ENCODE data around the gene VPS45.

Gene VPS45, protein sequence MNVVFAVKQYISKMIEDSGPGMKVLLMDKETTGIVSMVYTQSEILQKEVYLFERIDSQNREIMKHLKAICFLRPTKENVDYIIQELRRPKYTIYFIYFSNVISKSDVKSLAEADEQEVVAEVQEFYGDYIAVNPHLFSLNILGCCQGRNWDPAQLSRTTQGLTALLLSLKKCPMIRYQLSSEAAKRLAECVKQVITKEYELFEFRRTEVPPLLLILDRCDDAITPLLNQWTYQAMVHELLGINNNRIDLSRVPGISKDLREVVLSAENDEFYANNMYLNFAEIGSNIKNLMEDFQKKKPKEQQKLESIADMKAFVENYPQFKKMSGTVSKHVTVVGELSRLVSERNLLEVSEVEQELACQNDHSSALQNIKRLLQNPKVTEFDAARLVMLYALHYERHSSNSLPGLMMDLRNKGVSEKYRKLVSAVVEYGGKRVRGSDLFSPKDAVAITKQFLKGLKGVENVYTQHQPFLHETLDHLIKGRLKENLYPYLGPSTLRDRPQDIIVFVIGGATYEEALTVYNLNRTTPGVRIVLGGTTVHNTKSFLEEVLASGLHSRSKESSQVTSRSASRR

DNA sequence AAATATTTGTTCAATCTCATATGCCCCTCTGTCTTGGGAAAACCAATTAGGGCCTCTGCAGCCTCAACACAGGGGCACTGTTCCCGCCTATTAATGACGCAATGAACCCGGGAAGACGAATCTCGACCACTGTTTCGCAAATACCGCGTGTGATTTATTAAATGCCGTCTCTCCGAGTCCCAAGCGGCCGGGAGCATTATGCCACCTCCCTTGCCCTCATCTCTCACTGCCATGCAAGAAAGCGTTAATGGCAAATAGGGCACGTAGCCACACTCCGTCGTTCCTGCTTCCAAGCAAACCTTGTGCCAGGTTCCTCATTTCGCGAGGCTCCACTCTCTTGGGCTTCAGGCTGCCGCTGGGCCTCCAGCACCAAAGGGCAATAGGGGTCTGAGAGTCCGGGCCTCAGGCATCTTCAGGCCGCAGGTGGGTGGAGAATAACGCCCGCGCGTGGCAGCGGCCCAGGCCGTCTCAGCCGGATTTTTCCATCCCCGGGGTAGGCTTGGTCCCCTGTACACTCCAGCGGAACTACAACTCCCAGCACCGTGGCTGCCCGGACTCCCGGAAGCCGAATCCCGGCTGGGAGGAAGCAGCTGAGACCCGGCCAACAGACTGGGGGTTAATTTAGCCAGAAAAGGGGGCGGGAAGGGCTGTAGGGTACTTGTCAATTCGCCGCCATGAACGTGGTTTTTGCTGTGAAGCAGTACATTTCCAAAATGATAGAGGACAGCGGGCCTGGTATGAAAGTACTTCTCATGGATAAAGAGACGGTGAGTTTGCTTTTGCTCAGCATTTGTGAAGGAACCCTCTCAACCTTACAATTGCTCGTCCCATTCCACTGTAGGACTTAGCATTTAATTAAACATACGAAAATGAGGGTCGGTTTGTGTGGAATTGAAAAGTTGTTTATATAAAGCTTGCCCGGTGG is at the start of gene VPS45:
Gene VPS45, plus strand, starts transcription at position 593 of the 925 bp plus-strand sequence. Its CDS starts 82 bp downstream, at position 675.
- DNase-seq (ENCODE audit: low read depth): peak; percentile 72
- TF ChIP-seq, protein P1, sequence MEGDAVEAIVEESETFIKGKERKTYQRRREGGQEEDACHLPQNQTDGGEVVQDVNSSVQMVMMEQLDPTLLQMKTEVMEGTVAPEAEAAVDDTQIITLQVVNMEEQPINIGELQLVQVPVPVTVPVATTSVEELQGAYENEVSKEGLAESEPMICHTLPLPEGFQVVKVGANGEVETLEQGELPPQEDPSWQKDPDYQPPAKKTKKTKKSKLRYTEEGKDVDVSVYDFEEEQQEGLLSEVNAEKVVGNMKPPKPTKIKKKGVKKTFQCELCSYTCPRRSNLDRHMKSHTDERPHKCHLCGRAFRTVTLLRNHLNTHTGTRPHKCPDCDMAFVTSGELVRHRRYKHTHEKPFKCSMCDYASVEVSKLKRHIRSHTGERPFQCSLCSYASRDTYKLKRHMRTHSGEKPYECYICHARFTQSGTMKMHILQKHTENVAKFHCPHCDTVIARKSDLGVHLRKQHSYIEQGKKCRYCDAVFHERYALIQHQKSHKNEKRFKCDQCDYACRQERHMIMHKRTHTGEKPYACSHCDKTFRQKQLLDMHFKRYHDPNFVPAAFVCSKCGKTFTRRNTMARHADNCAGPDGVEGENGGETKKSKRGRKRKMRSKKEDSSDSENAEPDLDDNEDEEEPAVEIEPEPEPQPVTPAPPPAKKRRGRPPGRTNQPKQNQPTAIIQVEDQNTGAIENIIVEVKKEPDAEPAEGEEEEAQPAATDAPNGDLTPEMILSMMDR (IDR thresholded peaks at IDR 0.05; ENCODE audit: control insufficient read depth, extremely low read depth, insufficient read depth): no peak

GRCh38 chr1:150018165-150018564 is 49.4 kb upstream of the VPS45 start:
- TF ChIP-seq, protein P1 (IDR thresholded peaks at IDR 0.05; ENCODE audit: control insufficient read depth, extremely low read depth, insufficient read depth): no peak
- DNase-seq (ENCODE audit: low read depth): no peak
- no peak overlapping the region for H3K4me3 ChIP-seq (ENCODE audit: low read depth, low read length)

More for the DNA sequence above, at the start of gene VPS45:
- peak within 1 kb of the TSS; percentile 63 for H3K4me3 ChIP-seq (ENCODE audit: low read depth, low read length)

DNA sequence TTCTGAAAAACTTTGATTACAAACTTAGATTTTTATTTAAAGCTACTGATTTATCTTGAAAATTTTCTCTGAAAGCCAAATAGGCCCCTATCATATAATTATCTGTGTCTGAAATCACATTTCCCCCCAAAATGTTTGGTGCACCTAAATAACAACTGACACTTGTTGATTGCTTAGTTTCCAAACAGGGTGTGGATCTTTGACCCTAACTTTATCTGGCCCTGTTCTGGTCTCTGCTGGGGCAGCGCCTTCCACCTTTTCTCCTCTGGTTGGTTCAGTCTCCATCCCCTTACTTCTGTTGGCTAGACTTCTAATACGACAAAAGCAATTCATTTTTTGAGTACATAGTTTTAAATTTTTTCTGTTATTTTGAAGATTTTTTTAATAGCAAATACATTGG is 46.9 kb upstream of the VPS45 start:
- H3K4me3 ChIP-seq (ENCODE audit: low read depth, low read length): no peak overlapping the region
- no peak for DNase-seq (ENCODE audit: low read depth)
- TF ChIP-seq, protein P1 (IDR thresholded peaks at IDR 0.05; ENCODE audit: control insufficient read depth, extremely low read depth, insufficient read depth): no peak

- peak; percentile 92 for DNase-seq (ENCODE audit: low read depth)
- TF ChIP-seq, protein P1 (IDR thresholded peaks at IDR 0.05; ENCODE audit: control insufficient read depth, extremely low read depth, insufficient read depth): no peak
- no peak overlapping the region for H3K4me3 ChIP-seq (ENCODE audit: low read depth, low read length)
Measured at GRCh38 chr1:150021191-150021694, 46.3 kb upstream of the VPS45 start.

GRCh38 chr1:150022357-150022756 is 45.2 kb upstream of the VPS45 start:
- DNase-seq (ENCODE audit: low read depth): no peak
- TF ChIP-seq, protein P1 (IDR thresholded peaks at IDR 0.05; ENCODE audit: control insufficient read depth, extremely low read depth, insufficient read depth): no peak

DNA sequence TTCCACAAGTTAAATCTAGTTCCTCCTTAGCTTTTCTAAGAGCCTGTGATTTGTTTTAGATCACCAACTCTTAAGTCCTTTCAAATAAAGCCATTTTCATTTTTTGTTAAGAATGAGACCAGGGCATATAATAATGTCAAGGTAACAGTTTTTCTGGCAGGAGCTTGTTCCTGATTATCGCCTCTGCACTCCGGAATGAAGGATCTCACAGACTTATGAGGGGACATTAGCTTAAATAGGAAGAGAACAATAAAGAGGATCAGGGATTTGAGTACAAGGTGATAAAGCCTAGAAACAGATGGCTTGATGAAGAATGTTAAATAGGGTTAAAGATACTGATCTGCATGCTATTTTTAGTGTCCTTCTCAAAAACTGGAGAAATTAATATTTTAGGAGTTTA is 43.4 kb upstream of the VPS45 start:
- TF ChIP-seq, protein P1 (IDR thresholded peaks at IDR 0.05; ENCODE audit: control insufficient read depth, extremely low read depth, insufficient read depth): no peak
- DNase-seq (ENCODE audit: low read depth): no peak
- H3K4me3 ChIP-seq (ENCODE audit: low read depth, low read length): no peak overlapping the region

More at GRCh38 chr1:150022357-150022756, 45.2 kb upstream of the VPS45 start:
- H3K4me3 ChIP-seq (ENCODE audit: low read depth, low read length): no peak overlapping the region
